Stimulated activated CD4-positive, alpha-beta T cell treated with anti-CD3 and anti-CD28 coated beads, Interleukin-1b, Interleukin-23, amount 100 ng/mL, for 4 hours (primary cell): ENCODE measurements around the gene KRT85.
"Not testable (repeated sequence)": the region's sequence is repeated elsewhere in the genome, so short reads cannot be mapped to it uniquely, and the experiment has no call there.

ENCODE experiments used
- DNase-seq, 2 donors: peaks; one replicate each; pipeline ENCODE4 v3.0.0-alpha.2; 2020; ENCODE audit warnings: low read depth in 2 of 2

KRT85 gene

GRCh38 chr12:52366738-52367485, at the start of gene KRT85:
Gene KRT85, minus strand, starts transcription at chr12:52367481. Its CDS starts 76 bp downstream, at chr12:52367405.
- DNase-seq = no peak

- no peak for DNase-seq
These were observed 49.5 kb upstream of the KRT85 start for GRCh38 chr12:52416795-52417194.

- DNase-seq = no peak
These were observed 48.8 kb upstream of the KRT85 start for GRCh38 chr12:52415870-52416750.

- no peak for DNase-seq
These were observed 47.7 kb upstream of the KRT85 start for GRCh38 chr12:52414936-52415335.

- DNase-seq = no peak
These were observed 46.6 kb upstream of the KRT85 start for GRCh38 chr12:52413782-52414345.

- DNase-seq = no peak
These were observed 45.9 kb upstream of the KRT85 start for GRCh38 chr12:52413202-52413601.

GRCh38 chr12:52411815-52412214, 44.5 kb upstream of the KRT85 start:
- DNase-seq = no peak

- not testable (repeated sequence) for DNase-seq
These were observed 43.4 kb upstream of the KRT85 start for GRCh38 chr12:52410589-52411248.

GRCh38 chr12:52407918-52408317, 40.6 kb upstream of the KRT85 start:
- DNase-seq = no peak

GRCh38 chr12:52405922-52406385, 38.7 kb upstream of the KRT85 start, which contains the start of gene KRT82:
Gene KRT82, minus strand, starts transcription at chr12:52406335. Its CDS starts 58 bp downstream, at chr12:52406277.
- no peak for DNase-seq

- DNase-seq = no peak
These were observed 37.7 kb upstream of the KRT85 start for GRCh38 chr12:52404951-52405350.

- no peak for DNase-seq
These were observed 36.3 kb upstream of the KRT85 start for GRCh38 chr12:52403561-52403960.

- DNase-seq = no peak
These were observed 35.7 kb upstream of the KRT85 start for GRCh38 chr12:52402873-52403540.

- no peak for DNase-seq
These were observed 35.1 kb upstream of the KRT85 start for GRCh38 chr12:52402377-52402776.

- no peak for DNase-seq
These were observed 34.6 kb upstream of the KRT85 start for GRCh38 chr12:52401926-52402325.

GRCh38 chr12:52401526-52401925, 34.2 kb upstream of the KRT85 start:
- DNase-seq = no peak

GRCh38 chr12:52400906-52401305, 33.6 kb upstream of the KRT85 start:
- no peak for DNase-seq

GRCh38 chr12:52399756-52400155, 32.5 kb upstream of the KRT85 start:
- no peak for DNase-seq

- DNase-seq = no peak
These were observed 30.9 kb upstream of the KRT85 start for GRCh38 chr12:52398176-52398575.

- no peak for DNase-seq
These were observed 29.4 kb upstream of the KRT85 start for GRCh38 chr12:52396656-52397055.

- DNase-seq = no peak
These were observed 28.6 kb upstream of the KRT85 start for GRCh38 chr12:52395761-52396434.
